ENCODE data around the gene RBPMS2.

Gene RBPMS2

GRCh38 chr15:64730151-64730550, 45.2 kb downstream of the RBPMS2 start:
- ChIA-PET CTCF (interaction anchor here (0.7 to 18.0 kb wide), 23 partner anchors 10 to 342 kb away, joined by 3 to 300 read pairs (median 5); no protein-coding TSS in a partner anchor), POLR2A (no interaction called here)
- no peak for TF ChIP-seq CTCF (IDR thresholded peaks at IDR 0.05; ENCODE audit: control extremely low read depth, extremely low read depth, low read depth, missing control alignments)
- DNase-seq (ENCODE audit: extremely low spot score): no peak

- no peak for DNase-seq (ENCODE audit: extremely low spot score)
- POLR2A ChIA-PET: interaction anchor here (0.7 to 1.0 kb wide), 2 partner anchors 16 to 500 kb away, joined by 4 to 5 read pairs; no protein-coding TSS in a partner anchor
- CTCF ChIA-PET: interaction anchor here (1.2 to 2.2 kb wide), 5 partner anchors 8 to 36 kb away, joined by 3 to 13 read pairs (median 6); no protein-coding TSS in a partner anchor
- TF ChIP-seq CTCF (IDR thresholded peaks at IDR 0.05; ENCODE audit: control extremely low read depth, extremely low read depth, low read depth, missing control alignments): no peak
These were observed 55.2 kb downstream of the RBPMS2 start for GRCh38 chr15:64720188-64720587.

GRCh38 chr15:64717735-64718495, 57.5 kb downstream of the RBPMS2 start:
- POLR2A ChIA-PET: no interaction called here
- TF ChIP-seq CTCF (IDR thresholded peaks at IDR 0.05; ENCODE audit: control extremely low read depth, extremely low read depth, low read depth, missing control alignments): no peak
- CTCF ChIA-PET: interaction anchor here (2.2 to 3.9 kb wide), 2 partner anchors 10 to 31 kb away, joined by 8 to 39 read pairs; no protein-coding TSS in a partner anchor
- DNase-seq (ENCODE audit: extremely low spot score): no peak

GRCh38 chr15:64717130-64717529, 58.3 kb downstream of the RBPMS2 start:
- TF ChIP-seq CTCF (IDR thresholded peaks at IDR 0.05; ENCODE audit: control extremely low read depth, extremely low read depth, low read depth, missing control alignments): no peak
- no peak for DNase-seq (ENCODE audit: extremely low spot score)
- POLR2A ChIA-PET: no interaction called here
- CTCF ChIA-PET: interaction anchor here (1.2 to 3.9 kb wide), 4 partner anchors 11 to 32 kb away, joined by 3 to 39 read pairs (median 8); no protein-coding TSS in a partner anchor

GRCh38 chr15:64716452-64716851, 58.9 kb downstream of the RBPMS2 start:
- ChIA-PET CTCF (interaction anchor here (1.2 to 3.9 kb wide), 4 partner anchors 11 to 32 kb away, joined by 3 to 39 read pairs (median 8); no protein-coding TSS in a partner anchor), POLR2A (no interaction called here)
- no peak for TF ChIP-seq CTCF (IDR thresholded peaks at IDR 0.05; ENCODE audit: control extremely low read depth, extremely low read depth, low read depth, missing control alignments)
- DNase-seq (ENCODE audit: extremely low spot score): no peak

GRCh38 chr15:64713592-64713991, 61.8 kb downstream of the RBPMS2 start:
- TF ChIP-seq CTCF (IDR thresholded peaks at IDR 0.05; ENCODE audit: control extremely low read depth, extremely low read depth, low read depth, missing control alignments): no peak
- no peak for DNase-seq (ENCODE audit: extremely low spot score)
- POLR2A ChIA-PET: no interaction called here
- CTCF ChIA-PET: interaction anchor here (0.8 to 2.1 kb wide), 2 partner anchors 14 to 17 kb away, joined by 3 to 7 read pairs; no protein-coding TSS in a partner anchor

Measured in GM10248 (cell line).